Esophagus muscularis mucosa (tissue), 4 donors: ENCODE data around the gene ATXN7L3B. TPM values are rescaled to one million over a fixed set of nuclear protein-coding genes. Genes with fewer than 3 reads are reported as not detected.

Experiments used
- DNase-seq: peaks from one replicate; pipeline ENCODE4 v3.0.0-alpha.2; 2017; ENCODE audit errors: extremely low spot score
- H3K27ac ChIP-seq, 4 donors: fragments of 200-600 bp; sonication (generic); replicated peaks in 1 of 4; 1 replicate in 3 of 4; 2 replicates in 1 of 4; pipeline ENCODE4 v1.5.1; 2016 to 2019; ENCODE audit warnings: mild to moderate bottlenecking in 1 of 4
- H3K27me3 ChIP-seq, 4 donors: fragments of 200-600 bp; sonication (generic); one replicate each; pipeline versions ENCODE4 v1.5.1 to v1.6.0; 2016 to 2019
- H3K36me3 ChIP-seq, 4 donors: fragments of 200-600 bp; sonication (generic); one replicate each; pipeline ENCODE4 v1.5.1; 2016 to 2019
- H3K4me1 ChIP-seq, 4 donors: fragments of 200-600 bp; sonication (generic); one replicate each; pipeline ENCODE4 v1.5.1; 2016 to 2019
- H3K4me3 ChIP-seq, 4 donors: fragments of 200-600 bp; sonication (generic); 1 replicate in 2 of 4; 2 replicates in 2 of 4; pipeline ENCODE4 v1.5.1; 2016 to 2019; ENCODE audit warnings: mild to moderate bottlenecking in 4 of 4, moderate library complexity in 1 of 4
- H3K9me3 ChIP-seq, 4 donors: fragments of 200-600 bp; sonication (generic); 1 replicate in 3 of 4; 2 replicates in 1 of 4; pipeline ENCODE4 v1.5.1; 2016 to 2019
- CTCF ChIP-seq, 3 experiments: fragments of 200-600 bp in 2 of 3; fragments of 450-650 bp in 1 of 3; sonication (generic) in 2 of 3; IDR thresholded peaks; one replicate each; pipeline ENCODE4 v1.5.1; 2017 to 2019; ENCODE audit warnings: antibody characterized with exemption in 3 of 3, mild to moderate bottlenecking in 2 of 3, moderate library complexity in 1 of 3
- EP300 ChIP-seq: sonication (generic); formaldehyde crosslinking; IDR thresholded peaks from one replicate; pipeline ENCODE4 v1.6.1; 2017; ENCODE audit warnings: antibody characterized with exemption
- POLR2A ChIP-seq: fragments of 450-650 bp; IDR thresholded peaks from one replicate; pipeline ENCODE4 v1.6.1; 2017; ENCODE audit warnings: antibody characterized with exemption, moderate library complexity, mild to moderate bottlenecking, low read depth
- POLR2AphosphoS5 ChIP-seq, 2 donors: sonication (generic); formaldehyde crosslinking; IDR thresholded peaks; one replicate each; pipeline ENCODE4 v1.6.1; 2017; ENCODE audit warnings: antibody characterized with exemption in 2 of 2
- WGBS: methylation state at CpG from one replicate; pipeline ENCODE4 v1.1.5; 2018; 5-methylcytosine and 5-hydroxymethylcytosine counted together
- intact Hi-C: fragments of 100-400 bp; cut with DNase I; formaldehyde crosslinking; loops from one replicate; pipeline ENCODE4 v1.15.1; 2023
- total RNA-seq, 4 donors: library from RNA; depleted of rRNA; stranded (reverse); fragments of >200 nt; gene quantifications; one replicate each; pipeline versions ENCODE4 v1.1.0 to v1.2.1, GENCODE V29; 2016

ATXN7L3B gene
- total RNA-seq, 4 donors from 2014 or later: 16.2 to 25.7 (median 20.4) TPM

GRCh38 chr12:74563927-74564326, 26.3 kb downstream of the ATXN7L3B start:
- intact Hi-C loops: no loop called here
- no peak overlapping the region for H3K4me3 ChIP-seq
- DNase-seq: no peak
- H3K27ac ChIP-seq: no peak overlapping the region
- no peaks in the 10 kb centered on the region for H3K4me1 ChIP-seq
- TF ChIP-seq POLR2AphosphoS5 (IDR thresholded peaks at IDR 0.05): no peak
- no peak for TF ChIP-seq POLR2A
- H3K36me3 ChIP-seq: no peaks in the 10 kb centered on the region
- no peaks in the 10 kb centered on the region for H3K27me3 ChIP-seq
- H3K9me3 ChIP-seq: no peaks in the 10 kb centered on the region

GRCh38 chr12:74578486-74578885, 40.9 kb downstream of the ATXN7L3B start:
- no peak for DNase-seq
- intact Hi-C loops: no loop called here
- Histone ChIP-seq H3K9me3 (peaks cover 0 to under 1% (median 0%) of the 10 kb centered on the region in 4 donors), H3K27me3 (no peaks in the 10 kb centered on the region), H3K27ac (no peak overlapping the region), H3K4me3 (no peak overlapping the region), H3K4me1 (no peaks in the 10 kb centered on the region), H3K36me3 (no peaks in the 10 kb centered on the region)
- TF ChIP-seq EP300: no peak
- TF ChIP-seq CTCF (IDR thresholded peaks at IDR 0.05): no peak
- TF ChIP-seq POLR2AphosphoS5 (IDR thresholded peaks at IDR 0.05): no peak
- no peak for TF ChIP-seq POLR2A
- WGBS: 81% methylated on average over 2 of the region's 2 CpGs

- no peak overlapping the region for H3K27ac ChIP-seq
- no peaks in the 10 kb centered on the region for H3K27me3 ChIP-seq
- no peak overlapping the region for H3K4me3 ChIP-seq
- H3K36me3 ChIP-seq: no peaks in the 10 kb centered on the region
- intact Hi-C loops: no loop called here
- H3K9me3 ChIP-seq: no peaks in the 10 kb centered on the region
- no peaks in the 10 kb centered on the region for H3K4me1 ChIP-seq
- 79% methylated on average over 1 of the region's 1 CpG for WGBS
- DNase-seq: no peak
- no peak for TF ChIP-seq CTCF (IDR thresholded peaks at IDR 0.05)
Observed at GRCh38 chr12:74579446-74579845, 41.8 kb downstream of the ATXN7L3B start.

- H3K4me1 ChIP-seq: no peaks in the 10 kb centered on the region
- no peaks in the 10 kb centered on the region for H3K36me3 ChIP-seq
- intact Hi-C loops: no loop called here
- no peaks in the 10 kb centered on the region for H3K9me3 ChIP-seq
- WGBS: 48% methylated on average over 1 of the region's 1 CpG
- no peak overlapping the region for H3K27ac ChIP-seq
- no peak for TF ChIP-seq POLR2AphosphoS5 (IDR thresholded peaks at IDR 0.05)
- TF ChIP-seq POLR2A: no peak
- TF ChIP-seq CTCF (IDR thresholded peaks at IDR 0.05): no peak
- no peak for TF ChIP-seq EP300
- H3K4me3 ChIP-seq: no peak overlapping the region
- no peak for DNase-seq
- no peaks in the 10 kb centered on the region for H3K27me3 ChIP-seq
Observed at GRCh38 chr12:74579981-74580380, 42.3 kb downstream of the ATXN7L3B start.

GRCh38 chr12:74581439-74581838, 43.8 kb downstream of the ATXN7L3B start:
- no peak for DNase-seq
- intact Hi-C loops: no loop called here
- H3K4me3 ChIP-seq: no peak overlapping the region
- H3K9me3 ChIP-seq: no peaks in the 10 kb centered on the region
- no peaks in the 10 kb centered on the region for H3K36me3 ChIP-seq
- H3K27ac ChIP-seq: no peak overlapping the region
- no peaks in the 10 kb centered on the region for H3K4me1 ChIP-seq
- no peaks in the 10 kb centered on the region for H3K27me3 ChIP-seq
- TF ChIP-seq EP300 (no peak), POLR2AphosphoS5 (IDR thresholded peaks at IDR 0.05) (no peak), POLR2A (no peak), CTCF (IDR thresholded peaks at IDR 0.05) (no peak)
- WGBS: 56% methylated on average over 2 of the region's 2 CpGs
